Adrenal gland (tissue), 5 donors: Measurements from ENCODE around the gene RTP2.

Source experiments
- POLR2A ChIP-seq, 2 donors: fragments of 450-650 bp; IDR thresholded peaks; one replicate each; pipeline ENCODE4 v1.6.1; 2017; ENCODE audit warnings: antibody characterized with exemption in 2 of 2, mild to moderate bottlenecking in 2 of 2, moderate library complexity in 1 of 2
- TF ChIP-seq, protein P1 (sequence below), 6 experiments: fragments of 450-650 bp in 4 of 6; fragments of 200-600 bp in 2 of 6; sonication (generic) in 1 of 6; IDR thresholded peaks; 1 replicate in 5 of 6; 2 replicates in 1 of 6; pipeline versions ENCODE4 v1.5.1 to v1.8.0; 2016 to 2021; ENCODE audit warnings: antibody characterized with exemption in 6 of 6, mild to moderate bottlenecking in 2 of 6, moderate library complexity in 1 of 6
- donor health status: DM: no; HTN: no; CAD: no.

DNA sequence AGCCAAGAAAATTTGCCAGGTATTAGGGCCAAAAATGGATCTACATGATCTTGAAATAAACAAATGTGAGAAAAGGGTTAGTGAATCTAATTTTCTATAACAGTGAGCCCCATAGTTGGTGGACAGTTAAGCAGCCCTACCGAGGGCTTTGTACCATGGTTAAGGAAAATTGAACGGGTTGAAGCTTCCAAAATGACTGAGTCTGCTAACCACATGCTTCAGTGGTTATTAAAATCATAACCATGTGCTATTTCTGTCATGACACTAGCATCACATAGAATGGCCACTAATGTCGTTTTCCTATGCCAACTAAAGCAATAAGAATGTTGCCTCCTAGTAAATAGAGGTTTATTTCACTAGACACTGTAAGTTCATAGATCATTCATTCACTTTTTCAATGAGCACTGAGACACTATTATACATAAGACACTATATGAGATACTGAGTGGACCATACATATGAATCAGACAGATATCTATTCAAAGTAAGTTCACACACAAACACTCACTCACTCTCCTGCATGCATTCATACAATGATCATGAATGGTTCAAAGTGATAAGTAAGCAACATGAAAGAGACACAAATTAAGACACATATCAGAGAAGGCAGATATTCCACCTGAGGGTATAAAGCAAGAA lies 36.5 kb downstream of the RTP2 start:
- TF ChIP-seq, protein P1, sequence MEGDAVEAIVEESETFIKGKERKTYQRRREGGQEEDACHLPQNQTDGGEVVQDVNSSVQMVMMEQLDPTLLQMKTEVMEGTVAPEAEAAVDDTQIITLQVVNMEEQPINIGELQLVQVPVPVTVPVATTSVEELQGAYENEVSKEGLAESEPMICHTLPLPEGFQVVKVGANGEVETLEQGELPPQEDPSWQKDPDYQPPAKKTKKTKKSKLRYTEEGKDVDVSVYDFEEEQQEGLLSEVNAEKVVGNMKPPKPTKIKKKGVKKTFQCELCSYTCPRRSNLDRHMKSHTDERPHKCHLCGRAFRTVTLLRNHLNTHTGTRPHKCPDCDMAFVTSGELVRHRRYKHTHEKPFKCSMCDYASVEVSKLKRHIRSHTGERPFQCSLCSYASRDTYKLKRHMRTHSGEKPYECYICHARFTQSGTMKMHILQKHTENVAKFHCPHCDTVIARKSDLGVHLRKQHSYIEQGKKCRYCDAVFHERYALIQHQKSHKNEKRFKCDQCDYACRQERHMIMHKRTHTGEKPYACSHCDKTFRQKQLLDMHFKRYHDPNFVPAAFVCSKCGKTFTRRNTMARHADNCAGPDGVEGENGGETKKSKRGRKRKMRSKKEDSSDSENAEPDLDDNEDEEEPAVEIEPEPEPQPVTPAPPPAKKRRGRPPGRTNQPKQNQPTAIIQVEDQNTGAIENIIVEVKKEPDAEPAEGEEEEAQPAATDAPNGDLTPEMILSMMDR (IDR thresholded peaks at IDR 0.05): no peak
- TF ChIP-seq POLR2A (IDR thresholded peaks at IDR 0.05): no peak
